HG03432 (cell line): Measurements from ENCODE around the gene DNAAF2.
"Not testable (repeated sequence)": the region's sequence is repeated elsewhere in the genome, so short reads cannot be mapped to it uniquely, and the experiment has no call there.

Source experiments
- ATAC-seq: cut with Tn5 transposase; IDR thresholded peaks from one replicate; pipeline ENCODE4 v1.9.1; 2021; ENCODE audit warnings: mild to moderate bottlenecking, moderate library complexity; ENCODE audit not compliant: unreplicated experiment

Gene DNAAF2

GRCh38 chr14:49585803-49586672 lies 49.0 kb downstream of the DNAAF2 start, which contains the start of gene RPS29:
Gene RPS29, minus strand, starts transcription at chr14:49586380. Its CDS starts 34 bp downstream, at chr14:49586346.
- ATAC-seq, result peak; percentile 90

- not testable (repeated sequence) for ATAC-seq
Measured at GRCh38 chr14:49584981-49585640, 49.9 kb downstream of the DNAAF2 start.

GRCh38 chr14:49584058-49584457 lies 51.0 kb downstream of the DNAAF2 start:
- ATAC-seq, result no peak

GRCh38 chr14:49583629-49584028 lies 51.4 kb downstream of the DNAAF2 start:
- no peak for ATAC-seq

GRCh38 chr14:49582113-49582977 lies 52.7 kb downstream of the DNAAF2 start:
- no peak for ATAC-seq

DNA sequence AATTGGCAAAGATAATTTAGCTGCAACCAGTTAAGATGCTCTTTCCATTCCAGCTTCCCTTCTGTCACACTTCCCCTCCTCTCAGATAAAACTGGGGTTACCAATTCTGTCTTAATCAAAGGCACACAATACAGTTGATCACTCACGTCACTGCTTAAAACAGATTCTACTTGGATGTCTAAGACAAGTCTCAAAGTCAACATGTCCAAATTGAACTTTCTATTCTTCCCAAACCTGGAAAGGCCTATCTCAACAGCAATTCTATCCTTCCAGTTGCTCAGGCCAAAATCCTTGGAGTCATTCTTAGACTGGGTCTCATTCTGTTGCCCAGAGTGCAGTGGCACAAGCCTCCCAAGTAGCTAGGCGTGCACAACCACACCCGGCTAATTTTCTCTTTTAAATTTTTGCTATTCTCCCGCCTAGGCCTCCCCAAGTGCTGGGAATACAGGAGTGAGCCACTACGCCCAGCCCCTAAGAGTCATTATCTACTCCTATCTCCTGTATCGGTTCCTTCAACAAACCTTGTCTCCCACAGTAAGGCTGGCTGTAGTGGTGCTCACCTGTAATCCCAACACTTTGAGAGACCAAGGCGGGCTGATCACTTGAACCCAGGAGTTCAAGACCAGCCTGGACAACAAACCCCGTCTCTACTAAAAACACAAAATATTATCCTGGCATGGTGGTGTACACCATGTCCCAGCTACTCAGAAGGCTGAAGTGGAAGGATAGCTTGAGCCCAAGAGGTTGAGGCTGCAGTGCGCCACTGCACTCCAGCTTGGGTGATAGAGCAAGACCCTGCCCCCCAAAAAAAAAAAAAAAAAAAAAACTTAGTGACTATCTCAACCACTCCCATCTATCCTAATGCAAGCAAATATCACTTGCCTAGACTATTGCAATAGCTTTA lies 53.6 kb downstream of the DNAAF2 start:
- ATAC-seq, result no peak

- no peak for ATAC-seq
Measured at GRCh38 chr14:49579841-49580240, 55.2 kb downstream of the DNAAF2 start.

GRCh38 chr14:49578141-49578540 lies 56.9 kb downstream of the DNAAF2 start:
- no peak for ATAC-seq
